Measurements from ENCODE around the gene BCL11B.

GRCh38 chr14:99267381-99267780 is 4.6 kb downstream of the BCL11B start:
- TF ChIP-seq, protein P1, sequence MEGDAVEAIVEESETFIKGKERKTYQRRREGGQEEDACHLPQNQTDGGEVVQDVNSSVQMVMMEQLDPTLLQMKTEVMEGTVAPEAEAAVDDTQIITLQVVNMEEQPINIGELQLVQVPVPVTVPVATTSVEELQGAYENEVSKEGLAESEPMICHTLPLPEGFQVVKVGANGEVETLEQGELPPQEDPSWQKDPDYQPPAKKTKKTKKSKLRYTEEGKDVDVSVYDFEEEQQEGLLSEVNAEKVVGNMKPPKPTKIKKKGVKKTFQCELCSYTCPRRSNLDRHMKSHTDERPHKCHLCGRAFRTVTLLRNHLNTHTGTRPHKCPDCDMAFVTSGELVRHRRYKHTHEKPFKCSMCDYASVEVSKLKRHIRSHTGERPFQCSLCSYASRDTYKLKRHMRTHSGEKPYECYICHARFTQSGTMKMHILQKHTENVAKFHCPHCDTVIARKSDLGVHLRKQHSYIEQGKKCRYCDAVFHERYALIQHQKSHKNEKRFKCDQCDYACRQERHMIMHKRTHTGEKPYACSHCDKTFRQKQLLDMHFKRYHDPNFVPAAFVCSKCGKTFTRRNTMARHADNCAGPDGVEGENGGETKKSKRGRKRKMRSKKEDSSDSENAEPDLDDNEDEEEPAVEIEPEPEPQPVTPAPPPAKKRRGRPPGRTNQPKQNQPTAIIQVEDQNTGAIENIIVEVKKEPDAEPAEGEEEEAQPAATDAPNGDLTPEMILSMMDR (IDR thresholded peaks at IDR 0.05), result no peak
- TF ChIP-seq POLR2A (IDR thresholded peaks at IDR 0.05), result no peak
